ENCODE measurements around the gene PDE4D.
"Not testable (repeated sequence)": the region's sequence is repeated elsewhere in the genome, so short reads cannot be mapped to it uniquely, and the experiment has no call there.

Gene PDE4D

DNA sequence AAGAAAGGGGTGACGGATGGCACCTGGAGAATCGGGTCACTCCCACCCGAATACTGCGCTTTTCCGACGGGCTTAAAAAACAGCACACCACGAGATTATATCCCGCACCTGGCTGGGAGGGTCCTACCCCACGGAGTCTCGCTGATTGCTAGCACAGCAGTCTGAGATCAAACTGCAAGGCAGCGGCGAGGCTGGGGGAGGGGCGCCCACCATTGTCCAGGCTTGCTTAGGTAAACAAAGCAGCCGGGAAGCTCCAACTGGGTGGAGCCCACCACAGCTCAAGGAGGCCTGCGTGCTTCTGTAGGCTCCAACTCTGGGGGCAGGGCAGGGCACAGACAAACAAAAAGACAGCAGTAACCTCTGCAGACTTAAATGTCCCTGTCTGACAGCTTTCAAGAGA, 498.6 kb downstream of the PDE4D start:
- not testable (repeated sequence) for DNase-seq

DNA sequence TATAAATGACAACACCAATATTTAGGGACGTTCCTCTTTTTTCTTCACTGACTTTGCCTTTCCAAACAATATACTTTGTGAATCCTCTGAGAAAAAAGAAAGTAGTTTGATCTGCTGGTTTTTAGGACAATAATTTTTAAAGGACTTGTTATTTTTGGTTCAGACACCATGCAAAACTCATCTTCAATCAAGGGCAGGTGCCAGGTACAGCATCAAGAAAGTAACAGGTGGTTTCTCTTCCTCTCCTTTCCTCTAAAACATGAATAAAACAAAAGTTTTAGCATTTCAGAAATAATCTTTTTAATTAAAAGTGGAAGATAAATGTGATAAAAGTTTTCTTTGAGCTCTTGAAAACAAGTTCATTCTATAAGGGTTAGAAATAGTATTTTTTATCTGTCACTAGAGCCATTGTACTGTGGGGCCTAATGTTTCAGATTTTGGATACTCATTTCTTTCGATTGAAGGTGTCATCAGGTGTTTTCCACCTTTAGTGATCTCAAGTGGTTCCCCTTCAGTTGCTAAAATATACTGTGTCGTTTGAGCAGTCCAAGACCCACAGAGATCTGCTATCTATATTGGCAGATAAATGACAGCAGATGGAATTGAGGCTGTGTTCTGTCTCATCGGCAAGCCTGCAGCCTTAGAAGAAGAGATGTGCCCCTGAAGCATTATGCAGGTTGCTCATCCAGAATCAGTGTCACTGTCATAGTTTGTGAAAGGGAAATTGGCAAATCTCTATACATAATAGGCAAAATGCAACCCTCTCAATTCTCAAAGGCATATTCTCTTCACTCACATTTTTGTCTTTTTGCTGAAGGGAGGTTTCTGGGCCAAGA, 499.7 kb downstream of the PDE4D start:
- no peak for DNase-seq

GRCh38 chr5:59391576-59391975, 501.9 kb downstream of the PDE4D start:
- no peak for DNase-seq

GRCh38 chr5:59390989-59391388, 502.5 kb downstream of the PDE4D start:
- no peak for DNase-seq

DNA sequence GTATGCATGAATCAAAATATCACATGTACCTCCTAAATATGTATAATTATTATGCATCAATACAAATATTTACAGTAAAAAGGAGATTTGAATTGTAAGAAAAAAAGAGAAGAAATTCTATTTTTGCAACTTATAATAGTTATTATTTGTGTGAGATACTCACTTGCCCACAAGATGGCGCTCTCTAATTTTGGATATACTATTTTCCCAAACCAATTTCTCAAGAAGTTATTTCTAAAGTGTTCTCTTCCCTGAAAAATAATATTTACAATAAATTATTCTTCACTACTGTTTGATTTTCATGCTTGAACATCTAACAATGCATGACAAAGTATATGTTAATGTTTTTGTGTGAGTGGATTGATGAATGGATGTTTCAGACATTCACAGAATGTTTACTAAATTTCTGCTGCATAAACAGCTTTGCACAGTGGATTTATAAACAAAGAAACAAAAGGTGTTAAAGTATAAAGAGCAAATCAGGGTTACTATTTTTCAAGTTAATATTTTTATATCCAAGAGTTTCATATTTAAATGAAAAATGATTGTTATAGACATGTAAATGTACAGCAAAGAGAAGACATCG, 503.4 kb downstream of the PDE4D start:
- DNase-seq: no peak

DNA sequence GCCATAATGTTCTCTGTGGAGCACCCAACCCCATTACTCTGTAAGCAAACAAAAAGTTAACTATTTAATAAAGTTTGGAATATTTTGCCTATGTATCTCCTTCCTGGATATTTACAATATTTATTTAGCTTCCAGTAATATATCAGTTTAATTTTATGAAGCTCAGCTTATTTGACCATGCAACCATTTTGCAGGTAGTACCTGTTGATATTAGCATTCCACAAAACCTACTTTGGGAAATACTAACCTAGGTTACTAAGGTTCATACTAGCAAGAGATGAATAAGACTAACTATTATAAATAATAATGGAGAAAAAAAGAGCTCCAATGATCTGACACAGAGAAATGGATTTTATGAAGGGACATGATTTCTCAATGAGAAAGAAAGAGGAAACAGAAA, 506.4 kb downstream of the PDE4D start:
- DNase-seq: no peak

DNA sequence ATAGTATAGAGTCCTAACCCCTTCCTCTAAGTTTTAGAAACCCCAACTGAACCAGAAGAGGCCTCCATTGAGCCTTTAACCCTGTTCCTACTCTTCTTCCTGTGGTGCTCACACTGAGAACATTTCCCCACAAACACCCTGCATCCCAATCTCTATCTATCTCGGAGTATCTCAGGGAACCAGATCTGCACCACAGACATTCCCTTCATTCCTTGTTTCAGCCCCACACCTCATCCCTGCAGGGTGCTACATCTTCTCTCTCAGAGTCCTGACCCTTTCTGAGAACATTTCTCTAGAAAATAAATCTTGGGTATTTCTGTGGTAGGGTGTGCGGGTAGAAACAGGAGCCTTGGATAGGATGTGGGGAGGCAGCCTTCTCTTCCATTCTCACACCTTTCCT, 507.8 kb downstream of the PDE4D start:
- DNase-seq: no peak

- no peak for DNase-seq
These were observed 513.1 kb downstream of the PDE4D start for GRCh38 chr5:59380350-59380951.

GRCh38 chr5:59374036-59374435, 519.5 kb downstream of the PDE4D start:
- not testable (repeated sequence) for DNase-seq

DNA sequence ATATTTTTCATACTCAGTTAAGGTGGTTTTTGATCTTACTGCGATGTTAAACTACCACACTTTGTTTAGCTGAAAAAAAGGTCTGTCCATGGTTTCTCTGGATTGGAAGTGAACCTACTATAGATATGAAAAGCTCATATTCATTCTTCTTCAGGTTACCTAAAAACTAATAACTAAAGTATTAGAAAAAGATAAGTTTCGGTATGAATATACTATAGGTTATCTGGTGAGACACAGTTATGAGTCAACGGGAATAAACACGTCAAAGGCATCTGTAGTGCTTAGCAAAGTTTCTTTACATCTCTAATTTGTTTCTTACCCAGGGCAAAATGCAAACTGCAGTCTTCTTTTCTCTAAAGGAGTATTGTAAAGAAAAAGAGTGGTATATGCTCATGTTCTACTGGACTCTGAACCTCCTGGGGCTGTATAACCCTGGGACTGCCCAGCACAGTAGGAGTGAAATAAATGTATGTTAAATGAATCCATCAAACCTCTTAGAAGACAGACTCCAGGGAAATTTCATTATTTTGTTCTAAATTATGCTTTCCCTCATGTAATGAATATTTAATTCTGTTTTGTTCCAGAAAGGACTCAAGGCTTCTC, 521.9 kb downstream of the PDE4D start:
- DNase-seq: no peak

DNA sequence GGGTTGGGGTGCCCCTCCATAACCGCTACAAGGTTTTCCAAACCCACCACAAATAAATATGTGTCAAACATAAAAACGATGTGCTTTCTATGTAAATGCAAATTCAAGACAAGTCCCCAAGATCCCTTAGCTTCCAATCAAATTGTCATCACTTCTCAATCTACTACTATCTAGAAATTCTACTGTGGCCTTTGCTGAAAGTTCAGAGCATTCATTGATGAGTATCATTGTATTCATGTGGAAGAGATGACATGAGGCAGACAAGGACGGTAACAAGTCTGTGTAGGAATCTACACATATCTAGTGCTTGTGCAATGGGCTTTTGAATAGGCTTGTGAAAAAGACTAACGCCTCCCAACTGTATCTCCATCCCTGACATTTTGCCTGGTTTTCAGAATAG, 524.6 kb downstream of the PDE4D start:
- no peak for DNase-seq

DNA sequence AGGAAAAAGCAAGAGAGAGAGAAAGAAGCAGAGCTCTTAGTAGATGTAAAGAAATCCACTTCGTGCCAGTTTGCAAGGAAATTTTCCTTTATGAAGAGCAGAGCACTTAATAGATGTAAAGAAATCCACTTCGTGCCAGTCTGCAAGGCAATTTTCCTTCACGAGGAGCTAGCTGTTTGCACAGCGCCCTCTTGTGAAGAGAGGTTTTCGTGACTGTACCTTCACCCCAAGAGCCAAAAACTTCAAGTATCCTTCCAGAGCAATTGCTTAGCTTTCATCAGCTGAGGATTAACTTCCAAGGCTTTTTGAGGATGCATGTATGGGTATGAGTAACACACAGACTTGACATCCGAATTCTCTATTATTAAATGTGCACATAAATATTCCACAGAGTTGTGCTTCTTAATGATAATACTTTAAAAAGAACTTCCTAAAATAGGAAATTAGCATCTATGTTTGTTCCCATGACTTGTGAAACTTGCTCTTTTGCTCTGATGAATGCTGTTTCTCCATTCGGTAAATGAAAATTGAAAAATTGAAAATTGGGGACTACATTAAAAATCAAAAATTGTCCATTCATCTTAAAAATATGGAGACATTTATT, 525.6 kb downstream of the PDE4D start:
- no peak for DNase-seq

DNA sequence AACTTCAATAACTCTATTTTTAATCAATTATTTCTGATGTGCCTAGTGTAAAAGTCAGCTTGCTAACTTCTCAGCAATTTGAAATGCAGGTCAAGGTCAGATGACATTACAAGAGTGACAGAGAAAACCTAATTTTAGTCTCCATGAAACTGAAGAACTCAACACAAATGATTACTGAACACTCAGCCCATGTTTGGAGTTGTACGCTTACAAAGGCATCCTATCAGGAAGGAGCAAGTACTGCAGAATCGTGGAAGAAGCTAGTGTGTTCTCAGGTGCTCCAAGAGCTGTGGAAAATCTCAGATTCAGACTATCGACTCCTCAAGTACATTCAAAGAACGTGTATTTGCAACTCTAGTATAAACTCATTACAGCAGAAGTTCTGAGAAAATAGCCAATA, 526.7 kb downstream of the PDE4D start:
- no peak for DNase-seq

DNA sequence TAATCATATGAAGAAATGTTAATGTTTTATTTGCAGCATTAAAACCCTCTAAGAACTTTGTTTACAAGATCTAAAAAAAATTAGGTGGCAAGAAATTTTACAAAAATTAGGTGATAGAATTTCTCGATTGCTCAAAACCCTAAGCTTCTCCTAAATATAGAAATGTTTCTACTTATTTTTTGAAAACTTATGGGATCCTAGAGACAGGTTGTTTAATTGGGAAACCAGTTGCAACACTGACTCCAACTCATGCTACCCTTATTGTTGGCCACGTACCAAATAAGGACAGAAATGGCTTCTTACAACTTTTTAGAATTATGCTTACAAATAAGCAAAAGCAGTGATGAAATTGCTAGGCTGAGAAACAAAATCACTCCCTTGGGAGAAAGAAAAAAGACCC, 531.1 kb downstream of the PDE4D start:
- no peak for DNase-seq

DNA sequence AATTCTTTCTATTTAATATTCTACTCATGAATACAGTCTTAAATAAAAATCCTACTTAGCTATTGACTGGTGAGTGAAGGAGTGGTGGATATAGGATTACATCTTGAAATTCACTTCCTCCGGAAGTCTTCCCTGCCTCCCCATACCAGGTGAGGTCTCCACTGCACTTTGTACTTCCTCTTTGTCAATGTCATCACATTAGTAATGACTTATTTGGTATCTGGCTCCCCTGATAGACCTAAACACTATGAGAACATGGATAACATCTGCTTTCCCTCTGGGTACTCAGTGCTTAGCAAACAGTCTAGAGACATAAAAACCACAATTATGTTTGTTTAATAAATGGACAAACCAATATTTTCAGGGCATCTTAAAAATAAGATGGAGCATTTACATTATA, 532.1 kb downstream of the PDE4D start:
- DNase-seq: no peak

DNA sequence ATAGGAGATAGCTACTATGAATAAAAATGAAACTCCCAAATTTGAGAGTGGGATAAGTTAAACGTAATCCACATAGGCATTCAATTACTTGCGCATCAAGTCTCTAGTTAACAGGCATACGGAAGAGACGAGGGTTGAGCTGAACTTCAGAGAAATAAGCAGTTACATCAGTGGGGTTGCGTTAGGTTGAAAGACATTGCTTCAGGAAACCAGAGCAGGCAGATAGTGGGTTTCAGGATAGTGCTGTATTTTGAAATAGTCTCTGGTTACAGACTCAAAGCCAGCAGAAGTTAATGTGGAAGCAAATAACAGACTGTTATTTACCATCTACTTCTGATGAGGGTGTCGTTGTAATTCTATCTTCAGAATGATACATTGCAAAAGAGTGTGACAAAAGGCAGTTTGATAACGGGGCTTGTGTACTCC, 533.4 kb downstream of the PDE4D start:
- no peak for DNase-seq

DNA sequence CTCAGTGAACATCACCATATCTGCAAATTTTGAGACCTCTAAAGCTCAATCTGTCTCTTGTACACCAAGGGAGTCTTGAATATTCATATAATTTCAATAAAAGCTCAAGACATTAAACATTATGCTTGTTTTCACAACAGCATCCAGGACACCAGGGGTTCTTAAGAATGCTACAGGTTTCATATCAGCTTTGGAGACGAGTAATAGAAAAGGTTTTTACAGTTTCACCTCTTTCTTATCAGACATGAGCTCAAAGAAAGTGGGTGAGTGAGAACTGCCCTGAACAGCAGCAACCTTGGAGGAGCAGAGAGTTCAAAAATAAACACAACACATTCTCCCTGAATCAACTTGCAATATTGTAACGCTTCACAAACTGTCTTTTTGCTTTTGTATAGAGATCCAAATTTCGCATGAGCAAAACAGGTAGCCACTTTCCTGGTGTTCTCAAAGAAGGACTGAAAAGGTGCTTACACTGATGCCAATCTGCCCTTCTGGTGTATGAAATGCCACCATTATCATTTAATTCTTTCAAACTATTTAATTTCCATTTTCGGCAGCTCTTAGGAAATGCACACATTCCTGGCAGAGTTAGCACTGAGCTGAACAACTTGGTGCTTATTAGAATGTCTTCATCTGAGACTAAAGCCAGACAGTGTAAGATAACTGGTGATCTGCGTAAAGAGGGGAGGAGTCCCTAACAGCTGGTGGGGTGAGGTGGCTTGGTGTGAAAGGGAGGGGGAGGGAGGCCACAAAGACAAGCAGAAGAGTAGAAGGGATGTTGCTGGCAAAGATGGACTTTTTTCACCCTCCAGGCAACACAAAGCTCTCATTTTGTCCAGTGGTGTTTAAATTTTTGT, 535.3 kb downstream of the PDE4D start:
- DNase-seq: no peak

DNA sequence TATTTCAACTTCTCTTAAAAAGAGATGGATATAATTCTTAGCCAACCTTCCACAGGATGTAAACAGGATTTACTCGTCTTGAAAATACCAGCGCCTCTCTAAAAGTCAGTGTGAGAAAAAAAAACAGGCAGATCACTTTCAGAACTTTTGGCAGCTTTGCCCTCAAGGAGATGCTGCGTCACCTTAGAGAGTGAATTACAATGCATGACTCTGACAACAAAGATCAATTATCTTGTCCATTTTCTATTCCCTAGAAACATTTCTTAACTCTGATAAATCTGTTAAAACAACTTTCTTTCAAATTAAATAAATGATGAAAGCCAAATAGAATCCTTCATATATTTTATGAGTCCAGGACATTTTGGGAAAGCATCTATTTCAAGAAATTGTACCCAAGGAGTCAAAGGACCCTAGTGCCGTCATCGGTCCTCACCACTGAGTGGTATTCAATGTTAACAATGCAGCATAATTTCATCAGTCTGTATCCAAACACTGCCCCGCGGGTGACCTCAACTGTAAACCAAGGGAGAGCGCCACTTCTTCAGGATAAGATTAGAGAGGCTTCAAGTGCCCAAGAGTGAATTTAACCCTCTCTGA, 536.0 kb downstream of the PDE4D start:
- no peak for DNase-seq

DNA sequence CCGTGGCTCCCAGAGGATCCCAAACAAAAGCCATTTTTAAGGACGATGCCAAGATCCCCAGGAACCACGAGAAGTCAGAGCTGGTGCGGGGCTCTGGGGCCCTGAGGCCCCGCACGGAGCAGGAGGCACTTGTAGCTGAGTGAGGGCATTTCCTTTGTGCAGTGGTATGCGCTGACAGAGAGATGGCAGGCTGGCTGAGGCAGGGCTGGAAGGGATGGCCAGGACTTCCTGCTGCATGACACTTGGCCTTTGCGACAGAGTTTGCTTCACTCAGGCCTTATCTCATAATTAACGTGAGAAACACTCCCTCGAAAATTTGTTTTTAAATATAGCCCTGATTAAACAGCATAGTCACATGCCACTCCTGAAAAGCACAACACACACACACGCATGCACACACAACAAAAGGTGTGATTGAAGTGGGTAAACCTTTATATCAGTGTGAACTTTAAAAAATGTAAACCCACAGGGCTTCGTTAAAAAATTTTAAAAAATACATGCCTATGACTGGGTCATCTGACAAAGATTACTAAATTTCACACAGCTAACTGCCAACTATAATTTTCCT, 536.6 kb downstream of the PDE4D start:
- DNase-seq: no peak

DNA sequence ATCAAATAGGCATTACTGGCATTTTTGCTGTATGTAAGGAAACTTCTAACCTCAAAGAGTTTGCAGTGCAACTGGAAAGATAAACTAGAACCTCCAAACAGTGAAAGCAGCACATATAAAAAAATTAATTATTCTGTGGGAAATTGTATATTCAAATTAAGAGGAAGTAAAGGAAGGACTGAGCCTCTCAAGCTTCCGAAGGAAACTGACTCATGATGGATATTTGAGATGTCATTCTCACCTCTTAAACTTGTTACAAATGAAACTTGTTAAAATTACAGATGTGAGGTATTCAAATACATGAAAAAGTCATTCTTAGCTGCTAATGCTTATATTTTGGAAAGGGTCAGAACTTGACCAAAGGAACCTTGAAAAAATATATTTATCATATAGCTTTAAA, 538.7 kb downstream of the PDE4D start:
- no peak for DNase-seq

- DNase-seq: no peak
These were observed 539.3 kb downstream of the PDE4D start for GRCh38 chr5:59354274-59354673.

Data from NCI-H2081 treated with DMSO at 0.1 percent for 48 hours (cell line).